MCF 10A (cell line): ENCODE measurements around the gene OR6X1. TPM values are rescaled to one million over a fixed set of nuclear protein-coding genes. Genes with fewer than 3 reads are reported as not detected.
A peak's percentile ranks its signal among the peaks of the same experiment; 100 is the strongest.

Experiments used
- BruUV-seq: library from RNA; stranded (reverse); fragments of 400-500 nt; replicated peaks from 2 replicates; lab custom pipeline; 2021; lab: Mats Ljungman, UMichigan
- CTCF ChIA-PET: fragments of 300-600 bp; sonication (Branson Sonifier 250); formaldehyde crosslinking; extraction: SDS; loops from one replicate; lab custom pipeline; 2021; ENCODE audit warnings: antibody characterized with exemption, inconsistent platforms; lab: Yijun Ruan, JAX
- POLR2A ChIA-PET: fragments of 300-600, 350-650 bp; sonication (Branson Sonifier 250); formaldehyde crosslinking; extraction: SDS; loops from one replicate; lab custom pipeline; 2020; ENCODE audit warnings: antibody characterized with exemption, inconsistent platforms; lab: Yijun Ruan, JAX
- DNase-seq: peaks from one replicate; pipeline ENCODE4 v3.0.0-alpha.2; 2018; ENCODE audit not compliant: unreplicated experiment
- H3K27ac Mint-ChIP-seq: one replicate; pipeline ENCODE4 v1.8.0; 2022; ENCODE audit warnings: mild to moderate bottlenecking, low read depth, mixed read lengths; ENCODE audit not compliant: unreplicated experiment
- H3K27me3 Mint-ChIP-seq: one replicate; pipeline ENCODE4 v1.8.0; 2022; ENCODE audit warnings: mixed read lengths; ENCODE audit not compliant: insufficient read depth, unreplicated experiment
- H3K36me3 Mint-ChIP-seq: one replicate; pipeline ENCODE4 v1.8.0; 2022; ENCODE audit warnings: mild to moderate bottlenecking, moderate library complexity, mixed read lengths; ENCODE audit not compliant: insufficient read depth, unreplicated experiment
- H3K4me1 Mint-ChIP-seq: one replicate; pipeline ENCODE4 v1.8.0; 2022; ENCODE audit warnings: mixed read lengths; ENCODE audit not compliant: insufficient read depth, unreplicated experiment
- H3K4me3 Mint-ChIP-seq: one replicate; pipeline ENCODE4 v1.8.0; 2022; ENCODE audit warnings: mild to moderate bottlenecking, moderate library complexity, mixed read lengths; ENCODE audit not compliant: unreplicated experiment
- H3K9me3 Mint-ChIP-seq: one replicate; pipeline ENCODE4 v1.8.0; 2022; ENCODE audit warnings: mixed read lengths; ENCODE audit not compliant: unreplicated experiment
- CTCF ChIP-seq: fragments of 200-600 bp; IDR thresholded peaks from one replicate; pipeline ENCODE4 v1.8.0; 2022; ENCODE audit warnings: antibody characterized with exemption, mild to moderate bottlenecking; ENCODE audit not compliant: unreplicated experiment
- intact Hi-C: fragments of 100-400 bp; cut with micrococcal nuclease; formaldehyde crosslinking; loops from 2 replicates; pipeline ENCODE4 v1.14.1; 2022
- total RNA-seq: library from RNA; stranded (reverse); gene quantifications from 2 replicates; pipeline ENCODE4 v1.2.3, GENCODE V29; 2022

Gene OR6X1
- total RNA-seq, 1 experiment from 2014 or later: not detected

- Mint-ChIP-seq H3K9me3 (no peaks in the 10 kb centered on the region), H3K4me1 (peaks cover 13% of the 10 kb centered on the region), H3K4me3 (no peak overlapping the region), H3K27me3 (no peaks in the 10 kb centered on the region), H3K27ac (no peak overlapping the region), H3K36me3 (peaks cover 38% of the 10 kb centered on the region)
- ChIA-PET CTCF (interaction anchor here (1.0 to 1.6 kb wide), 4 partner anchors 26 to 84 kb away, joined by 3 to 7 read pairs (median 5); partner anchors contain the start of gene SCN3B), POLR2A (no interaction called here)
- no peak for DNase-seq
- no TSS peak for BruUV-seq
- TF ChIP-seq CTCF: no peak
- intact Hi-C loops: no loop called here
Observed at GRCh38 chr11:123738374-123738773, 15.9 kb downstream of the OR6X1 start.

GRCh38 chr11:123736769-123737168 is 17.5 kb downstream of the OR6X1 start:
- intact Hi-C loops: no loop called here
- no peak for TF ChIP-seq CTCF
- no peak overlapping the region for H3K4me3 Mint-ChIP-seq
- H3K36me3 Mint-ChIP-seq: peaks cover 32% of the 10 kb centered on the region
- no peak overlapping the region for H3K27ac Mint-ChIP-seq
- ChIA-PET CTCF (interaction anchor here (1.0 kb wide), 1 partner anchor 29 kb away, joined by 6 read pairs; no protein-coding TSS in a partner anchor), POLR2A (interaction anchor here (0.8 kb wide), 1 partner anchor 379 kb away, joined by 4 read pairs; the partner anchor contains the start of gene VWA5A)
- no peaks in the 10 kb centered on the region for H3K9me3 Mint-ChIP-seq
- DNase-seq: no peak
- no peaks in the 10 kb centered on the region for H3K27me3 Mint-ChIP-seq
- no TSS peak for BruUV-seq
- H3K4me1 Mint-ChIP-seq: peaks cover 4% of the 10 kb centered on the region

GRCh38 chr11:123729602-123730001 is 24.7 kb downstream of the OR6X1 start:
- Mint-ChIP-seq H3K9me3 (no peaks in the 10 kb centered on the region), H3K36me3 (peaks cover 15% of the 10 kb centered on the region), H3K4me1 (no peaks in the 10 kb centered on the region), H3K27ac (no peak overlapping the region), H3K27me3 (no peaks in the 10 kb centered on the region), H3K4me3 (no peak overlapping the region)
- no peak for TF ChIP-seq CTCF
- intact Hi-C loops: no loop called here
- no TSS peak for BruUV-seq
- ChIA-PET CTCF (interaction anchor here (0.6 to 3.2 kb wide), 5 partner anchors 8 to 88 kb away, joined by 3 to 13 read pairs (median 4); no protein-coding TSS in a partner anchor), POLR2A (no interaction called here)
- no peak for DNase-seq

GRCh38 chr11:123725995-123726655 is 28.2 kb downstream of the OR6X1 start:
- Mint-ChIP-seq H3K27ac (no peak overlapping the region), H3K4me3 (no peak overlapping the region), H3K9me3 (no peaks in the 10 kb centered on the region), H3K27me3 (no peaks in the 10 kb centered on the region), H3K4me1 (no peaks in the 10 kb centered on the region), H3K36me3 (peaks cover 9% of the 10 kb centered on the region)
- intact Hi-C loops: no loop called here
- TSS peak; percentile 2 for BruUV-seq
- DNase-seq: no peak
- ChIA-PET CTCF (interaction anchor here (0.6 to 0.8 kb wide), 2 partner anchors 17 to 214 kb away, joined by 3 to 5 read pairs; no protein-coding TSS in a partner anchor), POLR2A (interaction anchor here (1.3 kb wide), 1 partner anchor 9 kb away, joined by 4 read pairs; no protein-coding TSS in a partner anchor)
- no peak for TF ChIP-seq CTCF
